HG03139 (cell line): ENCODE measurements around the gene NHS.

ENCODE experiments used
- ATAC-seq: cut with Tn5 transposase; IDR thresholded peaks from one replicate; pipeline ENCODE4 v1.9.1; 2021; ENCODE audit not compliant: unreplicated experiment

The NHS gene

GRCh38 chrX:17403972-17404371 lies 29.0 kb downstream of the NHS start:
- ATAC-seq, result no peak

- no peak for ATAC-seq
Observed at GRCh38 chrX:17405225-17405969, 30.4 kb downstream of the NHS start.

- no peak for ATAC-seq
Observed at GRCh38 chrX:17409566-17410290, 34.7 kb downstream of the NHS start.

GRCh38 chrX:17410651-17411050 lies 35.7 kb downstream of the NHS start:
- ATAC-seq, result no peak

- no peak for ATAC-seq
Observed at GRCh38 chrX:17411205-17411604, 36.2 kb downstream of the NHS start.

- no peak for ATAC-seq
Observed at GRCh38 chrX:17412692-17413091, 37.7 kb downstream of the NHS start.

GRCh38 chrX:17413228-17413627 lies 38.2 kb downstream of the NHS start:
- no peak for ATAC-seq

- no peak for ATAC-seq
Observed at GRCh38 chrX:17414027-17414658, 39.1 kb downstream of the NHS start.

- ATAC-seq, result no peak
Observed at GRCh38 chrX:17414839-17415238, 39.8 kb downstream of the NHS start.

- ATAC-seq, result no peak
Observed at GRCh38 chrX:17415242-17415810, 40.3 kb downstream of the NHS start.

- ATAC-seq, result no peak
Observed at GRCh38 chrX:17417372-17417771, 42.4 kb downstream of the NHS start.

- ATAC-seq, result no peak
Observed at GRCh38 chrX:17425136-17425535, 50.1 kb downstream of the NHS start.

GRCh38 chrX:17425551-17425950 lies 50.6 kb downstream of the NHS start:
- no peak for ATAC-seq

- no peak for ATAC-seq
Observed at GRCh38 chrX:17431171-17431570, 56.2 kb downstream of the NHS start.

- ATAC-seq, result no peak
Observed at GRCh38 chrX:17432158-17432557, 57.2 kb downstream of the NHS start.

GRCh38 chrX:17433965-17434364 lies 59.0 kb downstream of the NHS start:
- ATAC-seq, result no peak

GRCh38 chrX:17435476-17435875 lies 60.5 kb downstream of the NHS start:
- ATAC-seq, result no peak

GRCh38 chrX:17438221-17438620 lies 63.2 kb downstream of the NHS start:
- ATAC-seq, result no peak

- no peak for ATAC-seq
Observed at GRCh38 chrX:17440258-17440657, 65.3 kb downstream of the NHS start.

GRCh38 chrX:17440836-17441235 lies 65.8 kb downstream of the NHS start:
- no peak for ATAC-seq

GRCh38 chrX:17441965-17442364 lies 67.0 kb downstream of the NHS start:
- ATAC-seq, result no peak

- ATAC-seq, result no peak
Observed at GRCh38 chrX:17442898-17443297, 67.9 kb downstream of the NHS start.
